NB4 (cell line): ENCODE results near the gene KCNA2.

ENCODE experiments used
- CTCF ChIP-seq: IDR thresholded peaks from one replicate; pipeline ENCODE4 v1.5.1; 2012; ENCODE audit warnings: low read depth, low read length
- MAX ChIP-seq: IDR thresholded peaks from 2 replicates; pipeline ENCODE4 v1.6.1; 2011; ENCODE audit warnings: low read depth, low read length

GRCh38 chr1:110594456-110595352 is 11.5 kb downstream of the KCNA2 start:
- TF ChIP-seq CTCF (no peak), MAX (no peak)
